Spleen (tissue), 11 donors: ENCODE data around the gene RRAS2. TPM values are rescaled to one million over a fixed set of nuclear protein-coding genes. Genes with fewer than 3 reads are reported as not detected.

Source experiments
- DNase-seq: peaks from one replicate; pipeline ENCODE4 v3.0.0-alpha.2; 2020
- H3K27ac ChIP-seq, 8 donors: fragments of 200-600 bp; sonication (generic) in 7 of 8; 1 replicate in 4 of 8; 2 replicates in 4 of 8; pipeline versions ENCODE4 v1.5.0 to v1.8.0; 2016 to 2021; ENCODE audit warnings: inconsistent platforms in 4 of 8, mild to moderate bottlenecking in 4 of 8, moderate library complexity in 1 of 8
- H3K27me3 ChIP-seq, 7 donors: fragments of 200-600 bp; sonication (generic) in 6 of 7; replicated peaks in 1 of 7; 1 replicate in 4 of 7; 2 replicates in 3 of 7; pipeline versions ENCODE4 v1.5.0 to v1.8.0; 2016 to 2021; ENCODE audit warnings: inconsistent platforms in 3 of 7, mild to moderate bottlenecking in 1 of 7
- H3K36me3 ChIP-seq, 6 donors: fragments of 200-600 bp; sonication (generic) in 5 of 6; 1 replicate in 4 of 6; 2 replicates in 2 of 6; pipeline versions ENCODE4 v1.5.0 to v1.8.0; 2016 to 2021; ENCODE audit warnings: inconsistent platforms in 2 of 6
- H3K4me1 ChIP-seq, 6 donors: fragments of 200-600 bp; sonication (generic) in 5 of 6; 1 replicate in 3 of 6; 2 replicates in 3 of 6; pipeline versions ENCODE4 v1.5.0 to v1.8.0; 2016 to 2021; ENCODE audit warnings: inconsistent platforms in 3 of 6
- H3K4me3 ChIP-seq, 8 donors: fragments of 200-600 bp; sonication (generic) in 7 of 8; 1 replicate in 4 of 8; 2 replicates in 4 of 8; pipeline versions ENCODE4 v1.5.0 to v1.8.0; 2016 to 2021; ENCODE audit warnings: inconsistent platforms in 4 of 8, mild to moderate bottlenecking in 4 of 8, moderate library complexity in 2 of 8
- H3K9me3 ChIP-seq, 8 donors: fragments of 200-600 bp; sonication (generic) in 7 of 8; 1 replicate in 4 of 8; 2 replicates in 4 of 8; pipeline versions ENCODE4 v1.5.0 to v1.8.0; 2016 to 2021; ENCODE audit warnings: inconsistent platforms in 4 of 8
- POLR2A ChIP-seq, 3 donors: fragments of 450-650 bp; IDR thresholded peaks; one replicate each; pipeline ENCODE4 v1.5.1; 2017; ENCODE audit warnings: antibody characterized with exemption in 3 of 3, mild to moderate bottlenecking in 1 of 3
- POLR2AphosphoS5 ChIP-seq, 3 donors: sonication (generic); formaldehyde crosslinking; IDR thresholded peaks; one replicate each; pipeline ENCODE4 v1.5.1; 2017; ENCODE audit warnings: antibody characterized with exemption in 3 of 3
- WGBS, 5 donors: extraction: QIAGEN DNeasy Blood & Tissue Kit in 3 of 5; methylation state at CpG; one replicate each; pipeline versions ENCODE4 v1.1.5 to v1.1.7; 2013 to 2018; 5-methylcytosine and 5-hydroxymethylcytosine counted together
- intact Hi-C: fragments of 100-400 bp; cut with DNase I; formaldehyde crosslinking; loops from one replicate; pipeline ENCODE4 v1.15.0; 2023; ENCODE audit warnings: low total_unique reads
- polyA plus RNA-seq, 3 donors: library from polyadenylated mRNA; stranded (reverse); fragments of 200-250 nt; gene quantifications; one replicate each; pipeline ENCODE4 v1.2.1, GENCODE V29; 2013
- total RNA-seq, 7 donors: library from RNA; depleted of rRNA in 3 of 7; stranded (reverse); fragments of >200 nt in 3 of 7; fragmentation: NEBNext Ultra II Directional in 4 of 7; extraction: Animal tissue kit (Norgen Biotek cat#: 25700) in 4 of 7; gene quantifications; one replicate each; pipeline versions ENCODE4 v1.1.0 to v1.2.1, GENCODE V29; 2016 to 2021
- TF ChIP-seq, protein P1 (sequence below), 11 experiments: fragments of 200-600 bp in 7 of 11; fragments of 450-650 bp in 4 of 11; sonication (generic) in 4 of 11; IDR thresholded peaks in 8 of 11; conservative IDR thresholded peaks in 3 of 11; 1 replicate in 7 of 11; 2 replicates in 4 of 11; pipeline versions ENCODE4 v1.4.0 to v1.8.0; 2016 to 2021; ENCODE audit warnings: antibody characterized with exemption in 11 of 11, inconsistent platforms in 4 of 11, mild to moderate bottlenecking in 1 of 11
- donor health status: healthy with polysubstance abuse.
- donor health status: DM: no; HTN: no; CAD: no; lungs with moderate emphysema.
- donor health status: DM: no; HTN: no; CAD: no.
- donor health status: Bipolar disorder and iron deficiency.
- donor health status: healthy.
- donor health status: DM: no; HTN: no; CAD: no.
- donor health status: DM: yes; HTN: yes; CAD: no.

The RRAS2 gene
- total and polyA plus RNA-seq, 10 donors = 23.7 to 45.8 (median 36.9) TPM

DNA sequence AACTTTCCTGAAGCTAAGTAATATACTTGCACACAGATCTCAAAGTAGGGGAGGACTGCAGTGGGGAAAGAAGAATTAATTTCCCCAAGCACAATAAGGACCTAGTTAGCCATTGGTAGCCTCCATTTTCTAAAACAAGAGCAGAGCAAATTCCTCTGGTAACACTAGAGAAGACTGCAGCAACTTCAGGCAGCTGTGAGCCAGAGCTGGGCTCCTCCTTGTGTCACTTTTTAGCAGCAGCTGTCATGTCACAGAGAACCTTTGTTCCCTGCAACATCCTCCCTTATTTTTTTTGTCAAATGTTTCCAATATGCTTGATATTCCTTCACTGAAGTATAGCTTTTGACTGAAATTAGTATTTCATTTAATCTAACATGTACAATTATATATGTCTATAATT, 54.4 kb downstream of the RRAS2 start:
- TF ChIP-seq, protein P1, sequence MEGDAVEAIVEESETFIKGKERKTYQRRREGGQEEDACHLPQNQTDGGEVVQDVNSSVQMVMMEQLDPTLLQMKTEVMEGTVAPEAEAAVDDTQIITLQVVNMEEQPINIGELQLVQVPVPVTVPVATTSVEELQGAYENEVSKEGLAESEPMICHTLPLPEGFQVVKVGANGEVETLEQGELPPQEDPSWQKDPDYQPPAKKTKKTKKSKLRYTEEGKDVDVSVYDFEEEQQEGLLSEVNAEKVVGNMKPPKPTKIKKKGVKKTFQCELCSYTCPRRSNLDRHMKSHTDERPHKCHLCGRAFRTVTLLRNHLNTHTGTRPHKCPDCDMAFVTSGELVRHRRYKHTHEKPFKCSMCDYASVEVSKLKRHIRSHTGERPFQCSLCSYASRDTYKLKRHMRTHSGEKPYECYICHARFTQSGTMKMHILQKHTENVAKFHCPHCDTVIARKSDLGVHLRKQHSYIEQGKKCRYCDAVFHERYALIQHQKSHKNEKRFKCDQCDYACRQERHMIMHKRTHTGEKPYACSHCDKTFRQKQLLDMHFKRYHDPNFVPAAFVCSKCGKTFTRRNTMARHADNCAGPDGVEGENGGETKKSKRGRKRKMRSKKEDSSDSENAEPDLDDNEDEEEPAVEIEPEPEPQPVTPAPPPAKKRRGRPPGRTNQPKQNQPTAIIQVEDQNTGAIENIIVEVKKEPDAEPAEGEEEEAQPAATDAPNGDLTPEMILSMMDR (IDR thresholded peaks at IDR 0.05 in 8 of 11, conservative IDR thresholded peaks at IDR 0.05 in 3 of 11) = no peak
- no peak for TF ChIP-seq POLR2A (IDR thresholded peaks at IDR 0.05)
- no peak for TF ChIP-seq POLR2AphosphoS5 (IDR thresholded peaks at IDR 0.05)
- Histone ChIP-seq H3K27ac (no peak overlapping the region), H3K4me1 (peaks cover 19 to 99% (median 51%) of the 10 kb centered on the region in 6 donors), H3K36me3 (no peaks in the 10 kb centered on the region), H3K9me3 (no peaks in the 10 kb centered on the region), H3K27me3 (no peaks in the 10 kb centered on the region), H3K4me3 (no peak overlapping the region)
- DNase-seq = no peak
- intact Hi-C loops = loop anchor here (5.0 kb wide), 1 partner anchor 148 kb away; no protein-coding TSS in a partner anchor

DNA sequence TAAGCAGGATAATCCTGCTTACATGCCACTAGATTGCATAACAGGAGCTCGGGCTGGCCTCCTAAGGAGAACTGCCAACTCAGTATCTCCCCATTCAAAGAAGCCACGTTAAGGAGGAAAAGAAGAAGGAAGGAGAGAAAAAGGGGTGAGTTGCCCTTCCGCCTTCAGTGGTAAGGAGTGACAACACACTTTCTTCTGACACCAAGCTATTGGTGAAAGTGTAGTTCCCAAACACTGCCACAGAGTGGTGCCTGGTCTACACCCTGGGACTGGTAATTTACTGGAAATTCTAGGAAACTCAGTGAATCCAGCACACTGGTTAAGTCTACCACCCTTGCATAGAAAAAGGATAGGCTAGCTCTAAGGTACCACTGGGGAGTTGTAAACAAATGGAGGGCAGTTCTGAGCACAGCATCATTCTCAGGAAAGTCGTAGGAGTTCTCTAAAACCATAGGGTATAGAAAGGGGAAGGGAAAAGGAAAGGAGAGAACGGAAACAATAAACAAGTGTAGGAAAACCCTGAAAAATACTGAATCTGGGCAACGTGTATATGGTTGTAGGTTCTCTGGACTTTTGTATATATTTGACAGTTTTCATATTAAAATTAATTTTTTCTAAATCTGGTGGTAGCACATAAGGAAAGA, 58.2 kb downstream of the RRAS2 start:
- 23 to 32% (median 24%) methylated on average over 6 of the region's 6 CpGs for WGBS, 5 donors

DNA sequence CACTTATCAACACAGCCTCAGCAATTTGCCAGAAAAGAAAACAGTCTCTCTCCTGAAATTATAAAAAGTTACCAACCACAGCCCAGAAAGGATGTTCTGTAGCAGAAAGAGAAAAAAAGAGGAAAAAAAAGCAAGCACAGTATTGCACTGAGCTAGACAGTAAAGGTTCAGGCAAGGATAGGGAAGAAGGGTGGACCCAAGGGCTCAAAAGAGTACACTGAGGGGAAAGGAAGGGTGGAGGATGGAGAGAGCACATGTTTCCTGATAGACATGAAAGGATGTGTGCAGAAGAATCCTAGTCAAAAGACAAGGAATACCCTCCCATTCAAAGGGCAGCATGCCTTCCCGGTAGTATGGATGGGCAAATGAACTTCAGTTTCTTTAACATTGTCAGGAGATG, 59.1 kb downstream of the RRAS2 start:
- TF ChIP-seq, protein P1 (IDR thresholded peaks at IDR 0.05 in 8 of 11, conservative IDR thresholded peaks at IDR 0.05 in 3 of 11) = no peak
- no peak for TF ChIP-seq POLR2AphosphoS5 (IDR thresholded peaks at IDR 0.05)
- no peak for TF ChIP-seq POLR2A (IDR thresholded peaks at IDR 0.05)
- H3K27me3 ChIP-seq = no peaks in the 10 kb centered on the region
- peaks cover 11 to 73% (median 27%) of the 10 kb centered on the region in 6 donors for H3K4me1 ChIP-seq
- H3K4me3 ChIP-seq = no peak overlapping the region
- peaks cover 0 to 1% (median 0%) of the 10 kb centered on the region in 6 donors for H3K36me3 ChIP-seq
- DNase-seq = no peak
- no peaks in the 10 kb centered on the region for H3K9me3 ChIP-seq
- no peak overlapping the region for H3K27ac ChIP-seq
- intact Hi-C loops = loop anchor here (5.0 kb wide), 1 partner anchor 152 kb away; no protein-coding TSS in a partner anchor
- 71 to 93% (median 79%) methylated on average over 1 of the region's 1 CpG for WGBS, 5 donors

More for the DNA sequence above, 58.2 kb downstream of the RRAS2 start:
- Histone ChIP-seq H3K36me3 (no peaks in the 10 kb centered on the region), H3K4me3 (no peak overlapping the region), H3K9me3 (no peaks in the 10 kb centered on the region), H3K4me1 (peaks cover 11 to 81% (median 28%) of the 10 kb centered on the region in 6 donors), H3K27me3 (no peaks in the 10 kb centered on the region), H3K27ac (no peak overlapping the region)
- DNase-seq = no peak
- intact Hi-C loops = loop anchor here (5.0 kb wide), 1 partner anchor 152 kb away; no protein-coding TSS in a partner anchor
- no peak for TF ChIP-seq POLR2A (IDR thresholded peaks at IDR 0.05)
- TF ChIP-seq, protein P1 (IDR thresholded peaks at IDR 0.05 in 8 of 11, conservative IDR thresholded peaks at IDR 0.05 in 3 of 11) = peak; percentile 36 to 85 (median 78)
- peak in 1 of 3 donors; percentile 39 for TF ChIP-seq POLR2AphosphoS5 (IDR thresholded peaks at IDR 0.05)

DNA sequence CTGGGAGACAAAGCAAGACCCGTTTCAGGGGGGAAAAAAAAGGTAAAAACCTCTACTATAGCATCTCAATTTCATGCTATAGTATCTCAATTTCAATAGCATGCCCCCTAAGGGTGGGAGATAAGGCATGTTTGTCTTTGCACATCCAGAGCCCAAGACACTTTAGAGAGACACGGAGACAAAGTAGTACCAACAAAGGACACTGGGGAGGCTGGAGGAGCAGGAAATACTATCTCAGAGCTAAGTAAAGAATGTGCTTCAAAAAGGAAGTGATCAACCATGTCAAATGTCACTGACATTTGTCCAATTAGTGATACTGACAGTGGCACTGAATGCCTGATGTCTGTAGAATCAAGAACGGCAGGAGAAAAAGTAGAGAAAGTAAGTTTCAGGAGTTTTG, 68.6 kb downstream of the RRAS2 start:
- no peak for DNase-seq
- Histone ChIP-seq H3K4me3 (no peak overlapping the region), H3K36me3 (peaks cover 0 to 67% (median 20%) of the 10 kb centered on the region in 6 donors), H3K4me1 (peaks cover 0 to 18% (median 2%) of the 10 kb centered on the region in 6 donors), H3K9me3 (no peaks in the 10 kb centered on the region), H3K27me3 (no peaks in the 10 kb centered on the region), H3K27ac (no peak overlapping the region)
- intact Hi-C loops = no loop called here
- TF ChIP-seq, protein P1 (IDR thresholded peaks at IDR 0.05 in 8 of 11, conservative IDR thresholded peaks at IDR 0.05 in 3 of 11) = no peak
- TF ChIP-seq POLR2A (IDR thresholded peaks at IDR 0.05) (no peak), POLR2AphosphoS5 (IDR thresholded peaks at IDR 0.05) (no peak)
- 74 to 86% (median 79%) methylated on average over 3 of the region's 3 CpGs for WGBS, 5 donors
